ENCODE measurements around the gene HOTAIR.

HOTAIR gene

DNA sequence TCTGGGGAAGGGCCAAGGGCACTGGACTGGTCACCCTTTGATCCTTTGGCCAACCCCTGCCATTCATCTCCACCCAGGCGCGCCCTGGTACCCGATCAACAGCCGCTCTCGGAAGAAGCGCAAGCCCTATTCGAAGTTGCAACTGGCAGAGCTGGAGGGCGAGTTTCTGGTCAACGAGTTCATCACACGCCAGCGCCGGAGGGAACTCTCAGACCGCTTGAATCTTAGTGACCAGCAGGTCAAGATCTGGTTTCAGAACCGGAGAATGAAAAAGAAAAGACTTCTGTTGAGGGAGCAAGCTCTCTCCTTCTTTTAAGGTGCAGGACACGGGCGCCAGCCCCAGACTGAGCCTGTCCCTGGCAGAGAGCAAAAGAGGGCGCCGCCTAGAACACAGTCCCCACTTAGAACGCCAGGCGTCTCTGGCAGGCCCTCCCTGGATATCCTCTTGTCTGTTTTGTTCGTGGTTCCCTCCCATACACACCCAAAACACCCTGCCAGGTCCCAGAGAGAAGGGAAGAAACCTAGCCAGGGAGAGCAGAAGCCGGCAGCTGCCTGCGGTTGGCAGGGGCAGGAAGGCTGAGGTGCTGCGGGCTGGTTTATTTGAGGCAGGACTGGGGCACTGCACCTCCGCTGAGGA is 18.4 kb downstream of the HOTAIR start:
- no peak overlapping the region for H3K4me3 ChIP-seq (ENCODE audit: control insufficient read depth, low read depth, low read length)
- TF ChIP-seq, protein P1, sequence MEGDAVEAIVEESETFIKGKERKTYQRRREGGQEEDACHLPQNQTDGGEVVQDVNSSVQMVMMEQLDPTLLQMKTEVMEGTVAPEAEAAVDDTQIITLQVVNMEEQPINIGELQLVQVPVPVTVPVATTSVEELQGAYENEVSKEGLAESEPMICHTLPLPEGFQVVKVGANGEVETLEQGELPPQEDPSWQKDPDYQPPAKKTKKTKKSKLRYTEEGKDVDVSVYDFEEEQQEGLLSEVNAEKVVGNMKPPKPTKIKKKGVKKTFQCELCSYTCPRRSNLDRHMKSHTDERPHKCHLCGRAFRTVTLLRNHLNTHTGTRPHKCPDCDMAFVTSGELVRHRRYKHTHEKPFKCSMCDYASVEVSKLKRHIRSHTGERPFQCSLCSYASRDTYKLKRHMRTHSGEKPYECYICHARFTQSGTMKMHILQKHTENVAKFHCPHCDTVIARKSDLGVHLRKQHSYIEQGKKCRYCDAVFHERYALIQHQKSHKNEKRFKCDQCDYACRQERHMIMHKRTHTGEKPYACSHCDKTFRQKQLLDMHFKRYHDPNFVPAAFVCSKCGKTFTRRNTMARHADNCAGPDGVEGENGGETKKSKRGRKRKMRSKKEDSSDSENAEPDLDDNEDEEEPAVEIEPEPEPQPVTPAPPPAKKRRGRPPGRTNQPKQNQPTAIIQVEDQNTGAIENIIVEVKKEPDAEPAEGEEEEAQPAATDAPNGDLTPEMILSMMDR (conservative IDR thresholded peaks at IDR 0.05; ENCODE audit: control insufficient read depth, insufficient read depth, low read depth, low read length): no peak
- DNase-seq (ENCODE audit: low read depth): no peak

GRCh38 chr12:53955776-53956250 is 18.9 kb downstream of the HOTAIR start:
- no peak overlapping the region for H3K4me3 ChIP-seq (ENCODE audit: control insufficient read depth, low read depth, low read length)
- TF ChIP-seq, protein P1 (conservative IDR thresholded peaks at IDR 0.05; ENCODE audit: control insufficient read depth, insufficient read depth, low read depth, low read length): no peak
- DNase-seq (ENCODE audit: low read depth): no peak

- TF ChIP-seq, protein P1 (conservative IDR thresholded peaks at IDR 0.05; ENCODE audit: control insufficient read depth, insufficient read depth, low read depth, low read length): no peak
- H3K4me3 ChIP-seq (ENCODE audit: control insufficient read depth, low read depth, low read length): no peak overlapping the region
- no peak for DNase-seq (ENCODE audit: low read depth)
These were observed 19.5 kb downstream of the HOTAIR start for GRCh38 chr12:53955036-53955775.

GRCh38 chr12:53954694-53955035 is 20.1 kb downstream of the HOTAIR start, which contains the start of gene HOXC12:
Gene HOXC12, plus strand, starts transcription at chr12:53954903. Its CDS starts 27 bp downstream, at chr12:53954930.
- DNase-seq (ENCODE audit: low read depth): no peak
- no peak within 1 kb of the TSS for H3K4me3 ChIP-seq (ENCODE audit: control insufficient read depth, low read depth, low read length)
- TF ChIP-seq, protein P1 (conservative IDR thresholded peaks at IDR 0.05; ENCODE audit: control insufficient read depth, insufficient read depth, low read depth, low read length): no peak

GRCh38 chr12:53953831-53954693 is 20.7 kb downstream of the HOTAIR start:
- no peak for DNase-seq (ENCODE audit: low read depth)
- TF ChIP-seq, protein P1 (conservative IDR thresholded peaks at IDR 0.05; ENCODE audit: control insufficient read depth, insufficient read depth, low read depth, low read length): no peak
- H3K4me3 ChIP-seq (ENCODE audit: control insufficient read depth, low read depth, low read length): no peak overlapping the region

DNA sequence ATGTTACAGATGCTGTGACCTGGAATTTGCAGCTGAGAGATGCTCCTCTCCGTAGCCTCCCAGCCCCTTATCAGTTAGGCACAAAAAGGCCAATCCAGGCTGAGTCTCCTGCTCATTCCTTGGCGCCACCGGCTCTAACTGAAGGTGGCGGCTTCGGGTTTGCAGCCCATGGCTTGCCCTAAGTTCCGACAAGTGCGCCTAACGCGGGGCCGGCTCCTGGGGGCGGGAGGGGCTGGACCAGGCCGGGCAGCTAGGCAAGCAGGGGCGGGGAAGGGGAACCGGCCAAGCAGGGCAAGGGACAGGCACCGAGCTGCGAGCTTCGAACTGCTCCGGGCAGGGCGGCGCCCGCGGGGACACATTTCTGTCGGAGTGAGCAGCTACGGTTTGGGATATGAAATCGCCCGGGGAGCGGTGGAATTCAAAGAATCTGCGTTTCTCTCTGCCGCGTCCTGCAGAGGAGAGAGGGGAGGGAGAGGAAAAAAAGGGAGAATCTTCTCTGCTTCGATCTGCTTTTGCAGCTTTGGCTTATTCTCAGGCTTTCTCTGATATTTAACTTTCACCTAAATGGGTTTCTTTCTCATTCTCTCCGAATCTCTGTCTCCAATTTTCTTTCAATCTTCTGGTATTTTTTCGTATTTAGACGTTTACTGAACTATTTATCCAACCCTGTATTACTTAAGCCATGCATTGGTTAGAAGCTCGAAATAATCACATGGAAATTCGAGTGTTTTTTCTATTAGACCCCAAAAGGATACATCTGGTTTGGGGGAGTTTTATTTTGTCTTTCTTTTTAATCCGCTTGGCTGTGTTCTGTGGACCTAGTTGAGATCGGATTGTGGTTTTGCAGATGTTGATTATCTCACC is 21.7 kb downstream of the HOTAIR start:
- TF ChIP-seq, protein P1 (conservative IDR thresholded peaks at IDR 0.05; ENCODE audit: control insufficient read depth, insufficient read depth, low read depth, low read length): no peak
- no peak for DNase-seq (ENCODE audit: low read depth)
- no peak overlapping the region for H3K4me3 ChIP-seq (ENCODE audit: control insufficient read depth, low read depth, low read length)
